ENCODE results near the gene SLC45A1. TPM values are rescaled to one million over a fixed set of nuclear protein-coding genes. Genes with fewer than 3 reads are reported as not detected.

Gene SLC45A1
- total RNA-seq, 1 donor from 2014 or later: 3.3 TPM

DNA sequence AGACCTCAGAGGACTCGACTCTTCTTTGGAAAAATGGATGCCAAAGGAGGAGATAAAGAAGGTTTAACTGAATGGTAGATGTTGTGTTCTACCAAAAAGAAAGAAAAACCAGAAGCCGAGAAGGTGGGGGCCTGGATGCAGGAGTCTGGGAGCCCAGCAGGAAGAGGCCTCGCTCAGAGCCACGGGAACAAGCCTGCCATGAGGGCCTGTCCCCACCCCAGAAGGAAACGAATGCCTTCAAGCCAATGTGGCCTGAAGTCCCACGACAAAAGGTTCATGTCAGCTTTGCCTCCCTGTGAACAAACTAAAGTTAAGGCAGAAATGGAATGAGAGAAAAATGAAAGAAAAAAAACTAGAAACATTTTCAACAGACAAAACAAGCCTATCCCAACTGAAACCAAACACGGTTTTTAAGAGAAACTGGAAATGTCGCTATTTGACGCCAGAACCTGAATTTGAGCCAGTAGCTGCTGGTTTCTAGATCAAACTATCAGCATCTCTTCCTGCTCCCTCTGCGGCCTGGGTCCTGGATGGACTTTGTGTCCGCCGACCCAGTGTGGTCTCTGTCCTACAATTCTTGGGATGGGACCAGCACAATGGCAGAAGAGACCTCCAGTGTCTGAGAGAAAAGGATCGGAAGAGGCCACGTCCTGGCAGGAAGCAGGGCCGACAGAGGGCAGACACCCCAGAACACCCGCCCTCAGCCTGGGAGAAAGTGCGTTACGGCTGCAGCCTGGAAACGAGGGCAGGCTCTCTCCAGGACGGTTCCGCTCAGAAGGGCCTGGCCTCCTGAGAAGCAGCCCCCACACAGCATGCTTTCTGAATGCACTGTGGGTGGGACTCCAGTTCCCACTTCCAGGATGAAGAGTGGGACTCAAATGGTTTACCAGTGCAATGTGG lies 35.2 kb downstream of the SLC45A1 start:
- no peak for DNase-seq (ENCODE audit: low spot score)

DNA sequence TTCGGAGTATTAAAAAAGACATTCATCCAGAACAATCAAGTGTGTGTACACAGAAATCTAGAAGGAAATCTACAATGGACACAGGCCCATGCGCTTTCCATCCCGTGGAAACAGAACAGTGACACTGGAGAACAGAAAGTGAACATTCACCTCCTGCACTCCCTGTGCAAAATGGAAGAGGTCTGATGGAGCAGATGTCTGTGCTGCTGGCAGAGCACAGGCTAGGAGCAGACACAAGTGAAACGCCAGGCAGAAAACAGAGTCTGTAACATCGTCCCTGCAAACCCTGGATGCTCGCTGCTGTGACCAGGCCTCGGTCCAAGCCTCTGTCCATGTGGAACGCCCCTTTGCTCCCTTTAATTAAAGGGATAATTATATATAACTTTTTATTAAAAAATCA lies 36.1 kb downstream of the SLC45A1 start:
- DNase-seq (ENCODE audit: low spot score): no peak

DNA sequence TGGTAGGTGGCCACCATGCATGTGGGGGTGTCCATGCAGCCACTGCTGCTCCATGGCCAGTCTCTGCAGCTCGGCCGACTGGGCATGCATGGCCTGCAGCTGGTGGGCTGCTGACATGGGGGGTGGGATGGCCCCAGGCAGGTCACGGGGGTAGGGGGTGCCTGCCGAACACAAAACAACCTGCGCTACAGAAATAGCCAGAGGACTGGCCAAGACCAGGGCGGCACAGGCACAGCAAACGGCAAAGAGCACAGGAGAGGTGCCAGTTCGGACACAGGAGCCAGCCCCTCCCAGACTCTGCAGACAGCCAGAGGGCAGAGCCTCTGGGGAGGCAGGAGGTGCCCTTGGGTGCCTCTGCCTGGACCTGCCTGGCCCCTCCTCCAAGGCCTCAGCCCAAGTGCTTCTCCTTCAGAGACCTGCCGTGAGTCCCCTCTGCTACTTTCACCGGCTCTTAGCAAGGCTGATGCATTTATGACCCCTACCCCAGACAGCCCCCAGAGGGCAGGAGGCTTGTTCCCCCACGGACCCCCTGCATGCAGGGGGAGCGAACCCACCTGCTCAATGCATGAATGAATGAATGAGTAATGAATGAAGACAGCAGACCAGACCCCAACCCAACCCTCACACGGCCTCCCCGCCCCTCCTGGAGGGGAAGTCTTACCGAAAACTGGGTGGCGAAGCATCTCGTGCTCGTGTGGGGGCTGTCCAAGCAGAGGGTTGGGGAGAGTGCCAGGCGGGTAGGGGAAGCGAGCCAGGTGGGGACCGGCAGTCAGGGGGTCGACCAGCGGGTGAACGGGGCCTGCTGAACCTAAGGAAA lies 37.7 kb downstream of the SLC45A1 start:
- no peak for DNase-seq (ENCODE audit: low spot score)

DNA sequence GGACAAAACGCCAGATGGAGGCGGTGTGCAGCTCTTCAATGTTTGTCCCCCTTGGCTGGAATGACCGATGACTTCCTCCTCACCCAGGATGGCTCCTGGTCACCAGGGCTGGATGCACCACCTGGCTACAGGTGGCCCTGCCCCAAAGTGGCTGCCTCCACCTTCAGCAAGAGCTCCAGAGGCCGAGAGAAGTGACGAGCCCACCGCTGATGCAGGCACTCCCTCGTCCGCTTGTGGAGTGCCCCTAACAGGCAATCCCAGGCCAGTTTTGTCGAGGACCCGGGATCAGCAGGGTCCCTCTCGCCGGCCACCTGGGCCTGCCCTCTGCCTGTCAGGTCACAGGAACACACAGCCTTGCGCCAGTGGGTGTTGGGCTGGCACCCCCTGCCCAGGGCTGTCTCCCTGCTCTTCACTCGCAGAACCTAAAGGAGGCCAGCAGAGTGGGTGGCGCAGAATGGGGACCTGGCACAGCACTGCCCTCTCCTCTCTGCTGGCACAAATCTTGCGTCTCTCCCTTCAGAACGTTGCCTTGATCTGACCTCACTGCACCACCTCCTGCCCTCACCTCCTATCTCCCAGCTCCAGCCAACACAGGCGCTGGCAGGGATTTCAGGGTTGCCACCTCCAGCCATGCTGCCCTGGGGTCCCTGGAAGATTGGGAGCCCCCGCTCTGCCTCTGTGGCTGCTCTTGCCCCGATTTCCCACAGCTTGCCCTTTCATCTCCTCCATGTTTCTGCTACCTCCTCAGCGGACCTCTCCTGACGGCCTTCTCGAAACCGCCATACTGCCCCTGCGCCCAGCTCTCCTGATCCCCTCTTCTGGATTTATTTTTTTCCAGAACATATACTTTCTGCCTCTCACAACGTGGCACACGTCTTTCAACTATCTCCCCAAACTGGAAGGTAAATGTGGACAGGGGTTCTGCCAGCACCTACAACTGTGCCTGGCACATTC lies 38.6 kb downstream of the SLC45A1 start:
- DNase-seq (ENCODE audit: low spot score): no peak

DNA sequence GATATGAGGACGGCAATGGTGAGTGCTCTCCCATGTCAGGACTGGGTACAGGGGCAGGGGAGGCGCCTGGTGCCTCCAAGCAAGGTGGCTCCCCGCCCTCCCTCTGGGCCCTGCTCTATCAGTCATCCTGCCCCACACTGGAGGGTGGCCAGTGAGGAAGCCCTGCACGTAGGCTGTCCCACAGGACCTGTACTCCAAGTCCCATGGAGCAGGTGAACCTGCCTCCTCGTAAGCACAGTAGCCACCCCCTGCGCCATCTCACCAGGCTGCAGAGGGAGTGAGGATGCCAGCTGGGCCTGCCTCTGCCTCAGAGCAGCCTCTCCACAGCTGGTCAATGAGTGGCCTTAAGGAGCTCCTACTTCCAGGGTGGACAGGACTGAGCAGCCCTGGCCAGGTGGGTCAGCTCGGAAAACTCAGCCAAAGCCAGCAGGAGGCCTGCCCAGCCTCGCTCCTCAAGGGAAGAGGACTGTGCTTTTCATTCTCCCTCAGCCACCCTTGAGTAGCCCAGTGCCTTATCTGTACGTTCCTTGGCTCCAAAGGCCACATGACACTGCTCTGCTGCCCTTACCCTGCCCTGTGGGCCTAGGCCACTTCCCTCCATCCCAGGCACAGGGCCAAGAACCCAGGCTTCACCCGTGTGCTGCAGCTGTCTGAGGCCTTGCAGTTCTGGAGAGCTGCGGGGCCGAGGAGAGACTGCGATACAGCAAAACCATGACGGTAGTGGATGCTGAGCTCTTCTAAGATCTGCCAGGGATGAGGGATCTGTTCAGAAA lies 39.6 kb downstream of the SLC45A1 start:
- no peak for DNase-seq (ENCODE audit: low spot score)

DNA sequence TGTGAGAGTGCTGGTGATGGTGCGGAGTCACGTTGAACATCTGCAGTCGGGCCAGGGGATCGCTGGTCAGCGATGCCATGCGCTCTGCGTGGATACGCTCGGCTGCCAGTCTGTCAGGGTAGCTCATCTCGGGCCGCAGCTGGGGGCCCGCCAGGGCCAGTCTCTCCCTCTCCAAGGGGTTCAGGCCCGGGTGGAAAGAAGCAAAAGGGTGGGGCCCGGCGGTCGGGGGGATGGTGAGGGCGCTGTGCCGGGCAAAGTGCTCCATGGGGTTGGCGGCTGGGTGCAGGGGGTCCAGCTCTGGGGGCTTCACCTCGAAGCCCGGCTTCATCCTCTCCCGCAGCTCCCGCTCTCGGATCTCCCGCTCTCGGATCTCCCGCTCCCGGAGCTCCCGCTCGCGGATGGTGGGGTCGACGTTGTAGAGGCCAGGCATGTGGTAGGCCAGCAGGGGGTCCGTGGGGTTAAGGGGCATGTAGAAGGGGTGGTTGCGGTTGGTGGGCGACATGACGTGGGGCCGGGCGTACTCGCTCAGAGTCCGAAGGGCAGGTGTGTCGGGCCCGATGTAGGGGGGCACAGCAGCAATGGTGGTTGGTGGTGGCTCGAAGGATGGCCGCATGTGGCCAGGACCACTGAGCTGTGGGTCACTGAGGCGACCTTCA lies 40.5 kb downstream of the SLC45A1 start:
- peak; percentile 42 for DNase-seq (ENCODE audit: low spot score)

DNA sequence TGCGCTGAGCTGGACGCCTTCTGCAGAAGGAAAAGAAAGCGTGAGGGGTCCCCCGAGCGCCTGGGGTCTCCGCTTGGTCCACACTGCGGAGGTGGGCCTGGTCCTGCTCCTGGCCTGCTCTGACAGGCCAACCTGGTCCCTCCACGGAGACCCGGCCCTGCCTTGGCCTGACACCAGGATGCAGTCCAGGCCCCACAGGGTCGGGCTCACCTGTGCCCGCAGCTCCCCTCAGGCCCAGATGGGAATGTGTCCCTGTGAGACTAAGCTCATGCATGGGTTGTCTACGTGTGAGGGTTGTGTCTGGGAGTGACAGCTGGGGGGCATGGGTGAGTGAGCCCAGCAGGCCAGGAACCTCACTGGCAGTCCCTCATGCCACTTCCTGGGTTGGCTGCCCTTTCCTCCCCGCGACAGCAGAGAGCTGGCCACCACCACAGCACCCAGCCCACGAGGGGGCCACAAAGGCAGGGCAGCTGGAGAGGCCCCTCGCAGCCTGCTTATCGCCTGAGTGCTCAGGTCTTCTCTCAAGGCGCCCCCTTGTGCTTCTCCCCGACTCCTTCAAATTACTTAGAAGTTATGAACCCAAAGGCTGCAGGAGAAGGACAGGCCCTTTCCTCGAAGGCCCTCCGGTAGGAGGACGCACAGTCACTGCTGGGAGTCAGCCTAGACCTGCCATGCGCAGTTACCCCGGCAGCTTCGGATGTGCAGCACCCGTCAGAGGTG lies 41.1 kb downstream of the SLC45A1 start:
- DNase-seq (ENCODE audit: low spot score): peak; percentile 40

DNA sequence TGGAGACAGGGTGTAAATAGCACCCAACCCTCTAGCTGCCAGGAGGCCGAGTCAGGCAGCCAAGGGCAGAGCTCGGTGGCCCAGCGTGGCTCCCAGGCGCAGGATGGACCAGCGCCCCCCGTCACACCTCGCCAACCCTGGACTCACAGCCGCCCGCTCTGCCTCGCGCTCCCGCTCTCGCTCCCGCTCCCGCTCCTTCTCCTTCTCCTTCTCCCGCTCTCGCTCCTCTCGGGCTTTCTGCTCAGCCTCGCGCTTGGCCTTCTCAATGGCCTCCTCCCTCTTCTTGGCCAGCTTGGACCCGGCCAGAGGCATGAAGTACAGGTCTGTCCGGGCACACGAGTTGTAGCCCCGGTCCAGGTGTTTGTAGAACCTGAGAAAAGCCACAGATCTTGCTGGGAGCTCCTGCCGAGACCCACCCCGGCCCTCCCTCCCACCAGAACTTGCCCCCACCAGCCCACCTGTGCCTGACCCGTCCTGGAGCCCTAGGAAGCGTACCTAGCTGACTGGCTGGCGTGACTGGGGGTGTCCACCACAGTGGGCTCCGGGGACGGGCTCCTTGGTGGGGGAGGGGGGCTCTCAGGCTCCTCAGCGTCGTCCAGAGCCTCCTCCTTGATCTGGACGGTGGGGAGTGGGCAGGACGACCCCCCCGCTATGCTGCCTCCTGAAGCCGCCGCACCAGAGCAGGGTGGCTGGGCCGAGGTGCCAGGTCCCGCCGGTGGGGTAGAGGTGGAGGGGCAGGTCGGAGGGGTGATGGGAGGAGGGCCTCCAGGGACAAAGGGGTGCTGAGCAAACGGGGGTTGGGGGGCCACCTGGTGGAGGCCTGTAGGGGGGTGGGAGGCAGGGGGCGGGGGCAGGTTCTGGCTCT lies 41.9 kb downstream of the SLC45A1 start:
- peak; percentile 44 for DNase-seq (ENCODE audit: low spot score)

DNA sequence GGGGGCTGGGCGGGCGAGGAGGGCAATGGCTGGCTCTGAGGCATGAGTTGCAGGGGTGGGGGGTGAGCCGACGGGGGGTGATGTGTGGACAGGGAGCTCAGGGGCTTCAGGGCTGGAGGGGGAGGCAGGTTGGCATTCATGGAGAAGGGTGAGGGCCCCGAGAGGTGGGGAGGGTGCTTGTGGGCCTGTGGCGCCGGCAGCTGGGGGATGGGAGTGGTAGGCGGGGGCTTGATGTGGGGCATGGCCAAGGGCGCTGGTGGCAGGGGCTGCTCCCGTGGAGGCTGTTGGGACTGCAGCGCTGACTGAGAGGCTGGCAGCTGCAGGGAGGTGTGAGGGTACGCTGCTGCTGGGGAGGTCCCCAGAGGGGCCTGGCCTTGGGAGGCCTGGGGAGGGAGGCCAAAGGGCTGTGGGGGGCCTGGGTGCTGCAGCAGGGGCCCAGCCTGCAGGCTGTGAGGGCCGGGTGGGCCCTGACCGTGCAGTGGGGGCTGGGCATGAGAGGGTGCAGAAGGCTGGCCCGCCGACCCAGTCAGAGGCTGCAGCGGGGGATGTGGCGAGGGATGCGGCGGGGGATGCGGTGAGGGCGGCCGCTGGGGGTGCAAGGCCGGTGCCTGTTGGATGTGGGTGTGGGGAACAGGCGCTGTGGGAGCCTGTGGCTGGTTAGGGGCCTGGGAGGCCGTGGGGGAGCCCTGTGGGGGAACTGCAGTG lies 42.7 kb downstream of the SLC45A1 start:
- peak; percentile 40 for DNase-seq (ENCODE audit: low spot score)

DNA sequence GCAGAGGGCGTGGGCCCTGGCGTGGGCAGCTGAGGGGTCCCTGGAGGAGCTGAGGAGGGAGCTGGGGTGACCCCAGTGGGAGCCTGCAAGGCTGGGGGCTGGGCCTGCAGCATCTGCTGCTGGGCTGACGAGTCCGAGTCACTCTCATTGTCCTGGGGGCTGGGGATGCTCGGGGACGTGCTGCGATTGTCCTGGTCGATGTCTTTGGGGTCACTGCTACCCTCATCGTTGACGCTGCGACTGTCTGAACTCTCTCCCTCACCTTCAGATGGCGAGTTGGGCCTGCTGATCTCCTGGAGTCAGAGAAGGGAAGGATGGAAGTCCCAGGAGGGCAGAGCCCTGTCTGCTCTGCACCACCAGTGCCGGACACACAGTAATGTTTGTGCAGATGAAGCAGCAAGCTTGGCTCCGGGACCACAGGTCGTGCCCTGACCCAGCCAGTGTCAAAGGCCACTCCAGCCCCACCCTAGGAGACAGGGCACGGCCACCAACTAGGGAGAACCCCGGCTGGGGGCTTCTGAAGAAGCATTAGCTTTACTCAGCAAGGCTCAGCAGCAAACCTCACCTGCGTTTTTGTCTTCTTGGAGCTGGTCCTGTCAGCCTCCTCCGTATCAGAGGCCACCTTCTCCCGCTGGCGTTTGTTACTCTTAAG lies 43.4 kb downstream of the SLC45A1 start:
- DNase-seq (ENCODE audit: low spot score): no peak

DNA sequence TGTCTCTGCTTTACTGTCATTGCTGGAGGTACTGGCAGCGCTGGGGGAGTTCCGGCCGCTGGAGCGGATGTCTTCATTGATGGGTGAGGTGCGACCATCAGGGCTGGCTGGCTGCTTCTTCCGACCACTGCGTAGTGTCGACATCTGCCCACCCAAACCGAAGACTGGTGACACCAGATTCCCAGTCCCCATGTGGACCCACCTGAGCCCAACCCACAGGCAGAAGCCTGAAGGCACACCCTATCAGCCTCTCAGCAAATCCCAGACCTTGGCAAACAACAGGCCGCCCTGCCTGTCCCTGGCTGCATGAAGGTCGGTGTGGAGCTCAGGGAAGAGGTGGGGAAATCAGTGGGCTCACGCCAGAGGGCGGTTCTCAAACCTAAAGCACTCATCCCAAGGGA lies 44.8 kb downstream of the SLC45A1 start:
- no peak for DNase-seq (ENCODE audit: low spot score)

DNA sequence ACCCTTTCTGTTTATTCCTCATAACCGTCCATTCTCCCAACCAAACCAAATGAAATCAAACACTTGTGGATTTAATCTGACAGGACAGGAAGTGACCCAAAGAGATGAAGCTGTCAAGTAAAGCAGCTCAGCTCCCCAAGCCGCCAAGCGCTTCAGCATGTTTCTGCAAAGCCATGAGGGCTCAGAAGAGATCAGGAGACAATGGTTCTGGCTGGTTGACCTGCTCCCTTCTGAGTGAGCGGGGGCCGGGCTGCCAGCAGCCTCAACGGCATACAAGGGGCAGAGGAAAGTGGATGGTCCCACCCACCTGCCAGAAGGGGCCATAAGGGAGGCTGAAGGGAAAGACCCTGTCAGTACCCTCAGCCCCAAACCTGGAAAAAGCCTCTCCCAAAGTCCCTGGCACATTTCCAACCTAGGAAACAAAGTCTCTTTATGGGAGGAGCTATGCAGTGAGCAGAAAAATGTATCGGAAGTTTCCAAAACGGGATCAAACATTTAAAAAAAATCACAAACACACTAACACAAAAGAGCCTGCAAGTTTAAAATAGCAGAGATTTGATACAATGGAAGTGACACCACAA lies 45.4 kb downstream of the SLC45A1 start:
- no peak for DNase-seq (ENCODE audit: low spot score)

DNA sequence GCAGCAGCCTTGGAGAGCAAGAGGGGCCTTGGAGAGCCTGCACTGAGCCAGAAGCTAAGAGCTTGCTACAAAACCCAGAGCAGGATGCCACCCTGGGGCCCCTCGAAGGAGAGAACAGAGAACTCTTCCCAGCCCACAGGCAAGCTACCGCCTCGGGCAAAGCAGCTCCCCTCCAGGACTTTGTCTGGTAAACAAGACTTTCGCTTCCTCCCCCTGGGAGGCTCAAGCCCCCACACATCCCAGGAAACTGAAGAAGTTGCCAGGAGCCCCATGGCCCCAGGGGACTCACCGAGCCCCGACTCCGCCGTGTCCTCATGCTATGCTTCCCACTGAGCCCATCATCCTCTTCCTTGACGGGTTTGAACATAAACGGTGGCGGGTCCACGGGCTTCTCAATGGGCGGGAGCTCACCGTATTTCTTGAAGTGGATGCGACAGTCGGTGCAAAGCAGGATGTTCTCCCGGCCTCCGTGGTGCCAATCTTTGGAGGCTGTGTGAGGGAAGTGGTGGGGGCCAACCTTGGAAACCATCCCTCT lies 45.9 kb downstream of the SLC45A1 start:
- peak; percentile 42 for DNase-seq (ENCODE audit: low spot score)

DNA sequence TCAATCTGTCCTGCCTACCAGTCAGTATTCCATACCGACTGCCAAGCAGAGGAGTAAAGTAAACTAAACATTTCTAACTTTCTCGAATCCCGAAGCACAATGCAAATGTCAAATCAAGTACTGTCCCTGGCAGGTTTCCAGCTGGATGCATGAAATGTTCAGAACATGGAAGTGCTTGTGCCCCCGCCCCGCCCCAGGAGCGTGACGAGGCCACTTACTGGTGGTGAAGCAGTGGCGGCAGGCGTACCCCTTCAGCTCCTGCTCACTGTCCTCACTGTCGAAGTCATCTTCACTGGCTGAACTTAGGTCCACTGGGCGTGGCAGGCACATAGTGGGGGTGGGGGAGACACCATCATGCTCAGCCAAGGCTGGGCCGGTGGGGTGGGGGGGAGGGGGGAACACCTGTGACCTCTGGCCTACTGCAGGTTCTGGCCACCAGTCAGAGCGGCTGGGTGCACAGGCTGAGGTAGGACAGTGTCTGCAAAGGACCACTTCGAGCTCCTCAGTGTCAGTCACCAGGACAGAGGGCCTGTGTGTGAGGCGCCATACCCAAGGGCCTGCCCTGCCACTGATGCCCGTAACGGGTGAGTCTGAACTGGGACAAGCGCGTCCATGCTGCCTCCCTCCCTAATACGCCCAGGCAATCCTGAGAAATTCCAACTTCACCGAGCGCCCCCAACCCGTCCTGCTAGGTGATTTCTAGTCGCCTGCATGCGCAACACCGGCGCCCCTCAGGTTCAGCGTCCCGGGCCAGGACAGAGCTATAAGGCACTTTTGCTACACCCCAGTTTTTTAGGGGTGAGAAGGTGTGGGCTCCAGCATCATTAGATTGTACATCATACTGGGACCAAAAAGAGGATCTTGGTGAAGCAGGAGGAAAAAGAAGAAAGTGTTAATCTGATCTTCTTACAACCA lies 46.9 kb downstream of the SLC45A1 start:
- peak; percentile 46 for DNase-seq (ENCODE audit: low spot score)

DNA sequence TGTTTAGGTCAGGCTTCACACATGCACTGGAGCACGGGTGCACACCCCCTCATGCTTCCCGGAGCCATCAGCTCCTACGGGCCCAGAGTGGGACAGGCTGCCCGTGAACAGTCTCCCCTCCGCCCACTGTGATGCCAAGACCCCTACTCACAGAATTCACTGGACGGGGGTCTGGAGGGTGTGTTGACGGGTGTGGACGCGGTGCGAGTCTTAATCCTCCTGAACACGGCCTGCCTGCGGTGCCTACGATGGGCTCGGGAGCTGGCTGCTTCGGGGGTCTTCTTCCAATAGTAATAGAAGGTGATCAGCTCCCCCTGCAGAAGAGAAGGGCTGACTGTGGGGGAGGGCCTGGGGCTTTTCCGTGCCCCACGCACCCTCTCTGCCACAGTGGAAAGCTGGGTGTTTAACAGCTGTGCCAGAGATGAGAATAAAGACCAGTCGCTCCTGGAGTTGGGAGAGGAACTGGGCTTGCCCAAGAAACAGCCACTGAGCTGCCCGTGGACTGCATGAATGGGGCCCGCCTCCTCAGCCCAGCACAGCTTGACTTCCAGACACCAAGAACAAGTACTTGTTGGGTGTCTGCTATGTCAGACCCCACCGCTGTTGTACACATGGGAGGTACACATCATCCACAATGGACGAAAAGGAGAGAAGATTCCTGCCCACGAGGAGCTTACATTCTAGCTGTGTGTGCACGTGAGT lies 47.9 kb downstream of the SLC45A1 start:
- DNase-seq (ENCODE audit: low spot score): no peak
